GM13977 (cell line): Measurements from ENCODE around the gene GSTM2.

Experiments
- DNase-seq: peaks from one replicate; pipeline ENCODE4 v3.0.0; 2012; ENCODE audit warnings: low spot score
- CTCF ChIP-seq: IDR thresholded peaks from 2 replicates; pipeline ENCODE4 v1.5.1; 2012; ENCODE audit warnings: mild to moderate bottlenecking, control low read depth; ENCODE audit not compliant: insufficient read depth; ENCODE audit errors: extremely low read depth, missing control alignments
- in situ Hi-C: fragments of 300-500 bp; cut with MboI; formaldehyde crosslinking; loops from one replicate; pipeline ENCODE4 v1.12.0; 2022; ENCODE audit warnings: low sequenced_read_pairs, low pct_unique_long_range_greater_than_20kb, mixed read lengths, inconsistent platforms; ENCODE audit not compliant: unreplicated experiment

Gene GSTM2

GRCh38 chr1:109649491-109649914 is 18.4 kb upstream of the GSTM2 start:
- DNase-seq, result no peak
- in situ Hi-C loops, result loop anchor here (10.0 kb wide), 1 partner anchor 335 kb away; the partner anchor contains the start of gene AHCYL1
- TF ChIP-seq CTCF, result peak; percentile 37

- DNase-seq, result no peak
- in situ Hi-C loops, result no loop called here
- no peak for TF ChIP-seq CTCF
Observed at GRCh38 chr1:109650609-109651008, 17.2 kb upstream of the GSTM2 start.

GRCh38 chr1:109652402-109652801 is 15.5 kb upstream of the GSTM2 start:
- no peak for DNase-seq
- TF ChIP-seq CTCF, result no peak
- in situ Hi-C loops, result no loop called here

GRCh38 chr1:109653306-109653705 is 14.6 kb upstream of the GSTM2 start:
- in situ Hi-C loops, result no loop called here
- no peak for TF ChIP-seq CTCF
- DNase-seq, result no peak

- in situ Hi-C loops, result no loop called here
- TF ChIP-seq CTCF, result no peak
- no peak for DNase-seq
Observed at GRCh38 chr1:109654519-109654918, 13.3 kb upstream of the GSTM2 start.

GRCh38 chr1:109655615-109656519 is 12.0 kb upstream of the GSTM2 start, which contains the start of gene GSTM4:
GSTM4 (plus strand) TSS chr1:109656099; CDS start chr1:109656390, 291 bp downstream.
- peak; percentile 93 for DNase-seq
- in situ Hi-C loops, result no loop called here
- no peak for TF ChIP-seq CTCF
